Stimulated activated CD4-positive, alpha-beta T cell treated with anti-CD3 and anti-CD28 coated beads, Interleukin-12 subunit alpha, Interleukin-12 subunit beta, amount 100 ng/mL, for 24 hours (primary cell): Measurements from ENCODE around the gene ZNF76.
"Not testable (repeated sequence)": the region's sequence is repeated elsewhere in the genome, so short reads cannot be mapped to it uniquely, and the experiment has no call there.

Source experiments
- DNase-seq, 2 experiments: peaks; one replicate each; pipeline ENCODE4 v3.0.0-alpha.2; 2020; ENCODE audit warnings: low read depth in 2 of 2

The ZNF76 gene

GRCh38 chr6:35299674-35300073, 40.1 kb downstream of the ZNF76 start:
- peak in 1 of 2 experiments; percentile 39 for DNase-seq

GRCh38 chr6:35300848-35301247, 41.3 kb downstream of the ZNF76 start:
- DNase-seq = no peak

GRCh38 chr6:35302604-35303241, 43.2 kb downstream of the ZNF76 start:
- DNase-seq = peak; percentile 70 to 86

GRCh38 chr6:35304299-35304698, 44.8 kb downstream of the ZNF76 start:
- DNase-seq = no peak

- DNase-seq = no peak
Measured at GRCh38 chr6:35305117-35305516, 45.6 kb downstream of the ZNF76 start.

GRCh38 chr6:35307138-35307537, 47.6 kb downstream of the ZNF76 start:
- not testable (repeated sequence) for DNase-seq

- not testable (repeated sequence) for DNase-seq
Measured at GRCh38 chr6:35308543-35308942, 49.0 kb downstream of the ZNF76 start.

- DNase-seq = no peak
Measured at GRCh38 chr6:35309611-35310264, 50.2 kb downstream of the ZNF76 start.

- DNase-seq = no peak
Measured at GRCh38 chr6:35310265-35310831, 50.8 kb downstream of the ZNF76 start.

- no peak for DNase-seq
Measured at GRCh38 chr6:35311390-35312075, 52.0 kb downstream of the ZNF76 start.

- DNase-seq = no peak
Measured at GRCh38 chr6:35312076-35312800, 52.7 kb downstream of the ZNF76 start.

GRCh38 chr6:35312807-35313206, 53.3 kb downstream of the ZNF76 start:
- no peak for DNase-seq

GRCh38 chr6:35317483-35318195, 58.1 kb downstream of the ZNF76 start:
- DNase-seq = no peak

- no peak for DNase-seq
Measured at GRCh38 chr6:35318196-35319171, 58.9 kb downstream of the ZNF76 start.

- no peak for DNase-seq
Measured at GRCh38 chr6:35319346-35320030, 60.0 kb downstream of the ZNF76 start.

GRCh38 chr6:35320031-35320410, 60.5 kb downstream of the ZNF76 start:
- DNase-seq = no peak

- DNase-seq = no peak
Measured at GRCh38 chr6:35321091-35321490, 61.6 kb downstream of the ZNF76 start.

- peak; percentile 52 to 59 for DNase-seq
Measured at GRCh38 chr6:35327349-35328027, 68.0 kb downstream of the ZNF76 start.
